GM18868 (cell line): ENCODE results near the gene CFI.

ENCODE experiments used
- ATAC-seq: cut with Tn5 transposase; IDR thresholded peaks from one replicate; pipeline ENCODE4 v1.9.1; 2021; ENCODE audit warnings: mild to moderate bottlenecking, moderate library complexity; ENCODE audit not compliant: unreplicated experiment

The CFI gene

DNA sequence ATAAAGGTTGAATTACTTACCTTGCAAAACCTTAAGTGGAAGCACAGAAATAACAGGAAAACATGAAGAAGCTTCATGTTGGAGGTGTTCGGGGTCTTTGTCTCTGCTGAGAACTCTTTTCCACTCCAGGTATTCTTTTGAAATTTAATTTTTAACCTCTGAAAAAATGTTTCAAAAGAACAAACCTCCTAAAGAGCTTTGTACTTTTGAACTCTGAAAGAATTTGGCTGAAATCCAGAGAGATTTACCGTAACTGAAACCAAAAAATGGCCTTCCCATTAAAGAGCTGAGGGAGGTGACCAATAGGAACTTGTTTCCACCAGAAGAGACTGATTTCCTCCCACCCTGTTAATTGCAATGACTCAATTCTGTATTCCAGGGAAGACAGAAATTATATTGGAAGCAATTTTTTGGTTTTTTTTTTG is at the start of gene CFI:
Gene CFI, minus strand, starts transcription at position 105 of the 425 bp plus-strand sequence. Its CDS starts 28 bp downstream, at position 77.
- ATAC-seq = no peak

DNA sequence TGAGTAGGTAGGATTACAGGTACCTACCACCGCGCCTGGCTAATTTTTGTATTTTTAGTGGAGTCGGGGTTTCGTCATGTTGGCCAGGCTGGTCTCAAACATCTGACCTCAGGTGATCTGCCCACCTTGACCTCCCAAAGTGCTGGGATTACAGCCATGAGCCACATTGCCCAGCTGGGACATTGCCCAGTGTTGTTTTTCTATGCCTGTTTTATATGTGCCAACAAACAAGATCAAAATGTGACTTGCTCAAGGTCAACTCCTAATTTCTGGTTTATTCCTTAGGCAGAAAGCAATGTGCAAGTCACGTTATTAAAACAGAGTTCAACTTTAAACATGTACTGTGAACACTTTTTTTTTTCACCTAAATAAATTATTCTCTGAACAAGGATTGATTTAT is 48.8 kb upstream of the CFI start:
- no peak for ATAC-seq

DNA sequence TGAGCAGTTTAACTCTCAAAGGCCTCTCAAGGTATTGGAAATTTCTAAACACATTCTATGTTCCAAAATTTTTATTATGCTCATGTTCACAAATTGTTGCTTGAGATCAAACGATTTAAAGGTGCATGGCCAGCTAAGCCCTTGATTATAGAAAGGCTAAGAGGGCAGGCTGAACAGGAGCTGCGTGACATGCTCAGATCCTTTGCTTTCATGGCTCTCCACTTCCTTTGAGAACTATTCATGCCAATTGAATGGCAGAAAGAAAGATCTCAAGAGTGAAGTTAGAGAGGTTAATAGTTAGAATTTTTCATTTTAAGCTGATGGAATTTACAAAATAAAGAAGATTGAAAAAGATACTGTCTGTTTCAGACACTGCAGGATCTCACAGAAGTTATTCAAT is 46.7 kb upstream of the CFI start:
- ATAC-seq = no peak

DNA sequence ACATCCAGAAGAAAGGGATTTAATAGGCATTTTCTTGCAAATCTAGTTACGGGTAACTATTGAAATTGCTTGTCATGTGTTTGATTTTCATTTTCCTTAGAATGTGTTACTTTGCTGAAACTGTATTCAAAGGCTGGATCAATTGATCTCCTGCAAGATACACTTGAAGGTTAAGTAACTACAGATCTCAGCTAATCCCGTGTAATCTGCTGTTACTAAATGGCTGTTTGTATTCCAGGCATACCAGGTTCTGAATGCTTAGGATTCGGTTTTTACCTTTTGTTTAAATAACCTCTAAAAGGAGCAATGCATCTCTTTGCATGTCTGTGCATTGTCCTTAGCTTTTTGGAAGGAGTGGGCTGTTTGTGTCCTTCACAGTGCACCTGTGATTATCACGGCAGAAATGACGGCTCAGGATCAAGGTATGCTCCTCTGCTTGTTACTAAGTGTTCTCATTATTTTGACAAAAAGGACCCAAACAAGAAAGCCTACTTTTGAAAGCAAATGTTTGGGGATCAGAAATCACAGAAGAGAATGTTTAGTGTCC is 46.2 kb upstream of the CFI start, which contains the start of gene LRIT3:
Gene LRIT3, plus strand, starts transcription at position 212 of the 547 bp plus-strand sequence. Its CDS starts 95 bp downstream, at position 307.
- ATAC-seq = no peak

DNA sequence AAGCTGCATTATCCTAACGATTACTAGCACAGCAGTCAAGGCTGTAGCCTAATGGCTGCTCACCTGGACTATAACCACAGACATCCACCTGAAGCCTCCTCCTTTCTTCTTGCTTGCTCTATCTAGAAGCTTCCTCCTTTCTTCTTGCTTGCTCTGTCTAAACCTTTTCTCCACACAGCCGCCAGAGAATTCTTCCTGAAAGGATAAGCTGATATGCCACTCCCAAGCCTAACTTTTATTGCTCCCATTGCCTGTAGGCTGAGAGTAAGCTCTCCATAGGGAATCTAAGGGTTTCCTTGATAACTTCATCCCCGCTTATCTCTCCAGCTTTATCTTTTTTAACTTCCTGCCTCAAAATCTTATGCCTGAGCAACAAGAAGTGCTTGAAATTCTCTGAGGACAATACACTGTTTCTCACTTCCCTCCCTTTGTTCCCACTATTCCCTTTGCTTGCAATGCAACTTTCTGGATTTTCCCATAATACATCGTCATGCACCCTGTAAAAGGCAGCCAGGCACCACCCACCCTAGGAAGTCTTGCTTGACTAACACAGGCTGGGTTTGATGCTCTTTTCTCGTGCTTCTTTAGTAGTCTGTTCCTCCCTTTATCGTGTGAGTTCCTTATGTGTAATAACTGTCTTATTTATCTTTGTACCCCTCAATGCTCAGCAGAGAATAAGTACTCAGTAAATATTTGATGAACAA is 44.7 kb upstream of the CFI start:
- no peak for ATAC-seq

DNA sequence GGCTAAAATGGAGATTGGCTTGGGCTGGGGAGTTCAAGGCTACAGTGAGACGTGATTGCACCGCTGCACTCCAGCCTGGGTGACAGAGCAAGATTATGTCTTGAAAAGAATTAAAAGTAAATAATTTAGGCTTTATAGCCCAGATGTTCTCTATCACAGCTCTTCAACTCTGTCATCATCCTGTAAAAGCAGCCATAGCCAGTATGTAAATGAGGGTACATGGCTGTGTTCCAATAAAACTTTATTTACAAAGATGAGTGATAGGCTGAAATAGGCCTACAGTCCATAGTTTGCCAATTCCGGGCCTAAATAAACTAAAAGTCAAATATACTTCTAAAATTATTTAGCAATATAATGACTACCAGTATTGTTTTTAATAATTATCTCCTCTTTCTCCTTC is 35.2 kb upstream of the CFI start:
- no peak for ATAC-seq

DNA sequence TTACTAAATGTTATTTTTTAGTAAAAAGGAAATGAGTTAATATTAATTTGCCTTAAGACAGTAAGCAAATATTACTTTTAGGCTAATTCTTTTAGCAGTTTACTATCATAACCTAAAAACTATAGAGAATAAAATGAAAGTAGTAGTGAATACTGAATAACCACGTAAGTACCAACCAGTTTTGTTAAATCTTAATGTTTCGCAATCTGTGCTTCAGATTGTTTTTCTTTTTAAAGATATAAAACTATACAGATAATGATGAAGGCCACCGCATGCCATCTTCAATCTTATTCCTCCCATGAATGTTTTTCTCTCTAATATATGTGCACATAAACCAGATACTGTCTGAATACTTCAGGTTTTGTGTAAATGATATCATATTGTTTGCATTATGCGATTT is 32.0 kb upstream of the CFI start:
- ATAC-seq = no peak

DNA sequence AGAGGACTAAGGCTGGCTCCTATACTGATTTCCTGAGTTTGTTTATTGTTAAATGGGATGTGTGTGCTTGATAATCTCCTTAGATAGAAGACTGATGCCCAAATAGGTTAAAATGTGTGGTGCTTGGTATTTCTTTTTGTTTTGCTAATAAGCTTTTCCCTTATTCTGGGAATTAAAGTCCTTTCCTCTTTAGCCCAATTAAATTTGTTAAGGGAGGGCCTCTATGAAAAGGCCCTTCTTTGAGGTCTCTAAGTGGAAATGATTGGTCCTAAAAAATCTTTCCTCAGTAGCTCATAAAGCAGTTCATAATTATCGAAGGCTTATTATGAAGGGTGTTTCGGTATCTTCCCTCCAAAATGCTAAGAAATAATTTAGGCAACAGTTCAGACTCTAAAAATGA is 25.9 kb upstream of the CFI start, which contains the start of gene RRH:
Gene RRH, plus strand, starts transcription at position 301 of the 400 bp plus-strand sequence. Its CDS starts 56 bp downstream, at position 357.
- ATAC-seq = no peak

DNA sequence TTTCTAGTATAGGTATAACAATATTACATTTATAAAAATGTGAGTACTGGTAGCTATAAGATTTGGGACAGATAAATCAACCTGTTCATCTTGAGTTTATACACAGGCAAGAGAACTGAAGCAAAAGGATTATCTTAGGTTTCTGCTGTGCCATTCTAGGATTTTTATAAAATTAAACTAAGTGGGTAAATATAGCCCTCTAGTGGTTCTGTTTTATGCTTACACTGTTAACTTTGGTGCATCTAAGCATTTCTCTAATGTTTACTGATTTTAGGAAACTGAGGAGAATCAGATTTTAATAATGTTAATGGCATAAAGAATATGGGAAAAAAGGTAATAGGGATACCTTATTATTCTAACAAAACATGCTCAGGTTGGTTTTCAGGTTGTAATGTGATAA is 24.9 kb upstream of the CFI start:
- peak; percentile 89 for ATAC-seq

DNA sequence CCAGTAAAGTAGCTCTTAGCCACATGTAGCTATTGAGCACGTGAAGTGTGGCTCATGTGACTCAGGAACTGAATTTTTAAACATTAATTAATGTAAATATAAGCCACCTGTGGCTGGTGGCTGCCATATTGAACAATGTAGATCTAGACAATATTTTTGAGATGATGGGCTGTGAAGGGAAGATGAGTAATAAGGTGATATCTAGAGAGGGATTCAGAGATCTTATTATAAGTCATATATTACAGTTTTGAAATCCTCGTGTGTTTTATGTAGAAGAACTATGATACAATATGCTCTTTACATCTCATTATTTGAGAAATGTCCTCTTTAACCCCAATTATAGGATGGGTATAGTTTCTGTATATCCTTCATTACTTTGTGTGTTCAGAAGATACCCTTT is 19.4 kb upstream of the CFI start:
- no peak for ATAC-seq

DNA sequence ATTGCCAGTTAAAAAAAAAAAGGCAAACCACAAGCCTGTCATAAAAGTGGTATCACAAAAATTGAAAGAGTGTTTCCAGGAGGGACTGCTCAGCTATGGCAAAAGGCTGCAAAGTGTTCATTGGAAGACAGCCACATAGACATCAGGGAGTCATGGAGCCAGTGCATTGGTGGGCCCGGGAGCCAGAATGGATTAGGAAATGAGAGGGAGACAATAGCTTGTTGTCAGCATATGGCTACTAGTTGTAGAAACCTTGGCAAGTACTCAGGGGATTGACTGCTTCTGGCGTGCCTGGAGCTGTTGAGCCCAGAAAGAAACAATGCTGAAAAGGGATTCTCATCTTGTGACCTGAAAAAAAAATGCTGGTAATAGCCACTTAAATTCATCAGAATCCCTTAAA is 18.8 kb upstream of the CFI start:
- ATAC-seq = no peak

DNA sequence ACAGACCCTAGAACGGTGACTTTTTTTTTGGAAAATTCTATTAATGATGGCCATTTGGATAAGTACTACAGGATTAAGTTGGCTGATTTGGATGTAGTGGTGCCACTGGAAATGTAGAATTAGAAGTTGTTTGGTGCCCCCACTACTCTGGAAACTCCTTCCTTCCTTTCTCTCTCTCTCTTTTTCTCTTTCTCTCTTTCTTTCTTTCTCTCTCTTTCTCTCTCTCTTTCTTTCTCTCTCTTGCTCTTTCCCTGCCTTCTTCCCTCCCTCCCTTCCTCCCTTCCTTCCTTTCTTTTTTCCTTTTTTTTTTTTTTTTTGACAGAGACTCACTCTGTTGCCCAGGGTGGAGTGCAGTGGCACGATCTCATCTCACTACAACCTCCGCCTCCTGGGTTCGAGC is 16.5 kb upstream of the CFI start:
- no peak for ATAC-seq

DNA sequence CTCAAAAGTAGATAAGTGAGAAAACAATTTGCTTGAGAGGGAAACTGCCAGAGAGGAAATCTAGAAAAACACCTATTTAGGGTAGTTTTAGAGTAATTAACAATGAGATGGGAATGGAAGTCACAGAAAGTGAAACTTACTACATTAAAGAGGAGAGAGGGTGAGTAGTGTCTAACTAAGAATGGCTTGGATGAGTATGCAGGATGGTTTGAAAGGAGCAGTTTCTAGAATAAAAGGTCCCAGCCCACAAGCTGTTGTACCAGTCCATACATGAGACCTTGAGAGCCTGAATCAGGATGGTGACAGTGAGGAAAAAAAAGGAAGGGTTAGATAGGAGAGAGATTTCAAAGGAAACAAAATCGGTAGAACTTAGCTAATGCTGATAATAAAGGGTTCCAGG is 15.1 kb upstream of the CFI start:
- ATAC-seq = no peak

DNA sequence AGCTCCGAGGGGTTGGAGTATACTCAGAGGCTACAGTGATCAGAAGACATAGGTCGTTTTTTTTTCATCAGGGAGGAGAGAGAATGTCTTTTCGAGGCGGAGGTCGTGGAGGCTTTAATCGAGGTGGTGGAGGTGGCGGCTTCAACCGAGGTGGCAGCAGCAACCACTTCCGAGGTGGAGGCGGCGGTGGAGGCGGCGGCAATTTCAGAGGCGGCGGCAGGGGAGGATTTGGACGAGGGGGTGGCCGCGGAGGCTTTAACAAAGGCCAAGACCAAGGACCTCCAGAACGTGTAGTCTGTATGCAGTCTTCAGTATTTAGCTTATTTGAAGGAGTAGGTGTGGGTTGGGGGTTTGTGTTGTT is 14.3 kb upstream of the CFI start:
- ATAC-seq = no peak

DNA sequence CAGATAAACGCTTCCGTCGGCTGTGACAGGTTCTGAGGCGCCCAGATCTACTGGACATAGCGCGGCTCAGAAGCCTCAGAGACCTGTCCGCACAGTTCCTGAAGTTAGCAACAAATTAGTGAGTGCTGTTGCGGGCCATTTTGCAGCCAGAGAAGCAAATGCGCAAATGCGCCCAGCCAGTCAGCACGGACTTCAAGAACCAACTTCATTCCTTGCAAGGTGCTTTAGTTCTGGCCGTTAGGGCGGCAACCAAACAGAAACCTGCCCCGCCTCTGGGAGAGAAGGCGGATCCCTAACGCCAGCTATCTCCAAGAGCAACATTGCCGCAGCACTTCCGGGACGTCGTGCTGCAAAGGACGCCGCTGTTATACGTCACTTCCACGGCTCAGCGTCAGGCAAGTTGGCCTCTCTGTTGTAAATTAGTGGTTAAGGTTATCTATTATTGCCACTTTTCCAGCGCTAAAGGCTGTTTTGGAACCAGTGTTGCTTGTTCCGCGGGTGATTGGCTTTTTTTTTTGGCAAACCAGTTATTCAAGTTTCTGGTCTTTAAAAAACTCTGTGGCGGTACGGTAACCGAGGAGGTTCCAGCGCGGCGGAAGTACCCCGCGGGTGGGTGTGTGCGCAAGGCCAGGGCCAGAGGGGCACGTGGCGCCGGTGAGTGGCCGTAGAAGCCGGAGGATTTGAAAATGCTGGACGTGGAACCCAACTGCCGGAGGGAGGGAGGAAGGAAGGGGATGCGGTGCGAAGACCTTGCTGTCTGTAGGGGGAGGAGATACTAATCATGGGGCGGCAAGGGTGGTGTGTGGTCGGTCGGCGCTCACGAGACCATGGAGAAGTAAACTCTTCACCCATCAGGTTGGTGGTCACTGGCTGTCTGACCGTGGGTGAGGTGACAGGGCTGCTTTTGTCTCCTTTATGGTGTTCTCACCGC is 13.6 kb upstream of the CFI start, which contains the start of gene GAR1:
Gene GAR1, plus strand, starts transcription at position 612 of the 931 bp plus-strand sequence. CDS start 403 bp downstream, outside the sequence.
- ATAC-seq = peak; percentile 99

DNA sequence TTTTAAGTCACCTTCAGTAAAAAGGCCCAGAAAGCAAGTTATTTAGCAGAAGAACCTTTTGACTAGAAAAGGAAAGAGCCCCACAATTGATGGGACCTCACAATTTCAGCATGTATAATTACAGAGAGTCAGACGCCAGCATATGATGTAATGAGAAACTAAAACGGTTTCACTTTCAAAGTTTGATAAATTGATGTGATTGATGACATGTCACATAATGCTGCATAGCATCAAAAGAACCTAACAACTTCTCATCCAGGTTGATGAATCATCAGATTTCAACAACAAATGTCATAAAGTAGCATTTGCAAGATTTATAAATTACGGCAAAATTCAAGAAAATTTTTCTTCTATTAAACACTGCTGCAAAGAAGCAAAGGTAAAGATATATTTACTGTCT is 9.9 kb upstream of the CFI start:
- no peak for ATAC-seq

DNA sequence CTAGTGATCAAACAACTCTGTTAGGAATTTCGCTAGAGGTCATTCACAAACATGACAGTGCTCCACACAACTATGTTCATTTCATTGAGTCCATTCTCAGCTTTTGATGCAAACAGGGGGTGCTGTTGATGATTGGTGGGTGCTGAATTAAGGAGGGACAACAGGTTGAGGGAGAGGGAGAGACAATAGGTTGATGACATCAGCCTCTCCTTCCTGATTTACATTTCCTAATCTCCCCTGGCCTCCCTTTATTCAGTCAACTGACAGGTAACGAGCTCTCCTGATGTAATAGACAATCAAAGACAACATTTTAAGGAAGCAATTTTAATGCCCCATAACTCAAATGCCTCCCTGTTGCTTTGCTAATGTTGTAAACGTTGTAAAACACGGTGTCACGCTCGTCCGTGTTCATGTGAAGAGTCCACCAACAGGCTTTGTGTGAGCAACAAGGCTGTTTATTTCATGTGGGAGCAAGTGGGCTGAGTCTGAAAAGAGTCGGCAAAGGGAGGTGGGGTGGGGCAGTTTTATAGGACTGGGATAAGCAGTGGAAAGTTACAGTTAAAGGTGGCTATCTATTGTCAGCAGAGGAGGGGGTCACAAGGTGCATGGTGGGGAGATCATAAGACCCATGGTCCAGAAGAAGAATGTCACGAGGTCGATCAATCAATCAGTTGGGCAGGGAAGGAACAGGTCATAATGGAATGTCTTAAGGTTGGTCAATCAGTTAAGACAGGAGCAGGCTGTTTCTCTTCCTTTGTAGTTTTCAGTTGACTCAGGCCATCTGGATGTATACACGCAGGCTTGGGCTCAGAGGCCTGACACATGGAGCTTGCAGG is 9.0 kb upstream of the CFI start:
- ATAC-seq = no peak

DNA sequence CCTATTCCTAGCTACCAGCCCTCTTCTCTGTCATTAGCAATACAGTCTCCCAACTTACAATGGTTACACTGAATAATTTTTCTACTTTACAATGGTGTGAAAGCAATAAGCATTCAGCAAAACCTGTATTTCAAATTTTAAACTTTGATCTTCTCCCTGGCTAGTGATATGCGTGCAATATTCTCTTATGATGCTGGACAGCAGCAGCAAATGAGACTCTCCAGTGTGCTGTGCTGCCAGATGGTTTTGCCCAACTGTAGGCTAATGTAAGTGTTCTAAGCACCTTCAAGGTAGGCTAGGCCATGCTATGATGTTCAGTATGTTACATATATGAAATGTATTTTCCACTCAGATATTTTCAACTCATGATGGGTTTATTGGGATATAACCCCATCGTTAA is 7.9 kb upstream of the CFI start:
- ATAC-seq = no peak

DNA sequence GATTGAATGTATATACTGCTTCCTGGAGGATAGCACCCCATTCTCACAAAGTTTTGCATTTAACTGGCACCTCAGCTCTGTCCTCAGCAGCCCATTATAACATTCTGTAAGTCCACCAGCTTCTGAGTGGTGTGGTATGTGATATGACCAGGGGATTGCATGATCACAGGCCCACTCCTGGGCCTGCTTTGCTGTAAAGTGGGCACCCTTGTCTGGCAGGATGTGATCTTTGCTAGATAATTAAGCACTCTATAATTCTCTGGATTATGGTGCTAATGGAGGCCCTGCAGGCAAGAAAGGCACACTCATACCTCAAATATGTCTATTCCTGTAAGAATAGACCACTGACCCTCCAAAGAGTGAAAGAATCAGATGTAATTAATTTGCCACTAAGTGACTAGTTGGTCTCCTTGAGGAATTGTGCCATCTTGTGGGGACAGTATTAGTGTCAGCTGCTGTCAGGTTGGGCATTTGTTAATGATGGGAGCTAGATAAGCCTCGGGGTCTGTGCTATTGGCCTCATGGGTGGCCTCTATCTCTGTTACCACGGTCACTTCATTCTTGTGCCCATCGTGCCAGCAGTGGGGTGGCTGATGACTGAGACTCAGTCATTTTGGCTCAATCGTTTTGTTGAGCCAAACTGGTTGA is 2.2 kb upstream of the CFI start:
- peak; percentile 86 for ATAC-seq

DNA sequence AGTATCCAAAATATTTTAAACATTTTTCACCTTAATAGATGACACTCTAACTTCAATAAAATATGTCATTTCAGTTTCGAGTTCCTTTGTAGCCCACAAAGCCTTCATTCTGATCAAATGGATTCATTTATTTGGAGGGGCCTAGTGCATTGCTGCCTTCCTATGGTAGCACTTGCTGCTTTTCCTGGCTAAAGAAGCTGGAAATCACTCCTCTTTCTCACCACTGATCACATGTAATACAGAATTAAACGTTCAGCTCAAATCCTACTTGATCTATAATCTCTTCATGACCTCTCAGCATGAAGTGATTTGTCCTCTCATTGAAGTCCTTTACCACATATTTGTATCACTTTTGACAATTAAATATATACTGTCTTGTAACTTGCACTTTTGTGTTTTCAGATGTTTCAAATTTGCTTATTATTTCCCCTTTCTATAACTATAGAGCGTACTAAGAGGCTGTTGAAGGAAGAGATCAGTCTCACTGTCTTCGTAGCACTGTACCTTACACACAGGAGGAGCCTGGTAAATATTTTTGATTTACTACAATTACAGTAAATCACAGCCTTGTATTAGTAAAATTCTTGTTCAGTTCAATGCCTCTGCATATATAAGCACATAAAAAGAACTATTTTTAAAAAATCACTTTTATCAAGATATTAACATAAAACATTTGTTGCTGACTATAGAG is 555 bp downstream of the CFI start:
- no peak for ATAC-seq
